OCI-LY3 (cell line): ENCODE data around the gene ALOX5.

Experiments
- EZH2phosphoT487 ChIP-seq: fragments of 200-600 bp; shearing (Covaris generic); IDR thresholded peaks from 2 replicates; pipeline ENCODE4 v1.6.1; 2018; ENCODE audit warnings: antibody characterized with exemption, mixed run types, low read depth
- TF ChIP-seq, protein P1 (sequence below): fragments of 200-600, 300-600 bp; sonication (generic); IDR thresholded peaks from 2 replicates; pipeline ENCODE4 v1.5.1; 2014; ENCODE audit warnings: antibody characterized with exemption, low read length, low read depth

DNA sequence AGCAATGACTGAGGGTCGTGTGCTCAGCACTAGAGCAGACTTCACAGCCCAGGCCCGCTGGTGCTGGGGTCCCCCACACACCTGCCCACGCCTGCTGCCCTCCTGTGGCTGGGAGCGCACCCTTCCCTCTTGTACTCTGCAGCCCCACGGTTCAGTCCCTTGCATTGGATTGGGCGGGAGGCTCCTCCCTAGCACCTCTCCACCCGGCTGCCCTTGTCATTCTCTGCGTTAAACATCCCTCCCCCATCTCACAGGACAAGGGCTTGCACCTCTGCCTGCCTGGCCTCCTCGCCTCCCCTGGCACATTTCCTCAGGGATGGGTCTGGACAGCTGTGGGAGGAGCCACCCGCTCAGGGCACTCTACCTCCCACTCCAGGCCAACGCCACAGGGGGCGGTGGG is 68.6 kb downstream of the ALOX5 start:
- TF ChIP-seq, protein P1, sequence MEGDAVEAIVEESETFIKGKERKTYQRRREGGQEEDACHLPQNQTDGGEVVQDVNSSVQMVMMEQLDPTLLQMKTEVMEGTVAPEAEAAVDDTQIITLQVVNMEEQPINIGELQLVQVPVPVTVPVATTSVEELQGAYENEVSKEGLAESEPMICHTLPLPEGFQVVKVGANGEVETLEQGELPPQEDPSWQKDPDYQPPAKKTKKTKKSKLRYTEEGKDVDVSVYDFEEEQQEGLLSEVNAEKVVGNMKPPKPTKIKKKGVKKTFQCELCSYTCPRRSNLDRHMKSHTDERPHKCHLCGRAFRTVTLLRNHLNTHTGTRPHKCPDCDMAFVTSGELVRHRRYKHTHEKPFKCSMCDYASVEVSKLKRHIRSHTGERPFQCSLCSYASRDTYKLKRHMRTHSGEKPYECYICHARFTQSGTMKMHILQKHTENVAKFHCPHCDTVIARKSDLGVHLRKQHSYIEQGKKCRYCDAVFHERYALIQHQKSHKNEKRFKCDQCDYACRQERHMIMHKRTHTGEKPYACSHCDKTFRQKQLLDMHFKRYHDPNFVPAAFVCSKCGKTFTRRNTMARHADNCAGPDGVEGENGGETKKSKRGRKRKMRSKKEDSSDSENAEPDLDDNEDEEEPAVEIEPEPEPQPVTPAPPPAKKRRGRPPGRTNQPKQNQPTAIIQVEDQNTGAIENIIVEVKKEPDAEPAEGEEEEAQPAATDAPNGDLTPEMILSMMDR, result 0 out of 2 replicates have a peak, but pooled peaks have one; percentile 10
- TF ChIP-seq EZH2phosphoT487, result no peak
